ENCODE results near the gene ZDBF2.

Gene ZDBF2

DNA sequence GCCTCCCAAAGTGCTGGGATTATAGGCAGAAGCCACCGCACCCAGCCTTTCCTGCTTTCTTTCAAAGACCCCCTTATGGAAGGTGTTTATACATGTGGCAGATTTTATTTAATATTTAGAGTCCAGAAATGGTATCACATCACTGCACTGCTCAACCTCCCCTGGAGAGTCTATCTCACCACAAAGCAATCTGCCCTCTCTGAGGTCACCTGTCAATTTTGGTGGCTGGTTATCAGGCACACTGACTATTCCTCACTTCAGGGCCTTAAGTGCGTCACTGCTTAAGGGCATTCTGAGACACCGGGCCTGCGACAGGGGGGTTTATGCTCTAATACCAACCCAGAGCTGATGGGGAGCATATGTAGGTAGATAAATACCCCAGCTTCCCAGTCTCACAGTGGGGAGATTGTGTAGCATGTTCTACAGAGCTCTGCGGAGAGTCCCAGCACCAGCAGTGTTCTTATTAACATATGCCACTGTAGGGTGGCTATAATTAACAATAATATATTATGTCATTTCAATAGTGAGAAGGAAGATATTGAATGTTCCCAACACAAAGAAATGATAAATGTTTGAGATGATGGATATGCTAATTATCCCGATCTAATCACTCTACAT, 42.7 kb upstream of the ZDBF2 start:
- POLR2A ChIA-PET: interaction anchor here (1.2 to 1.3 kb wide), 2 partner anchors 15 to 44 kb away, joined by 3 to 4 read pairs; no protein-coding TSS in a partner anchor

DNA sequence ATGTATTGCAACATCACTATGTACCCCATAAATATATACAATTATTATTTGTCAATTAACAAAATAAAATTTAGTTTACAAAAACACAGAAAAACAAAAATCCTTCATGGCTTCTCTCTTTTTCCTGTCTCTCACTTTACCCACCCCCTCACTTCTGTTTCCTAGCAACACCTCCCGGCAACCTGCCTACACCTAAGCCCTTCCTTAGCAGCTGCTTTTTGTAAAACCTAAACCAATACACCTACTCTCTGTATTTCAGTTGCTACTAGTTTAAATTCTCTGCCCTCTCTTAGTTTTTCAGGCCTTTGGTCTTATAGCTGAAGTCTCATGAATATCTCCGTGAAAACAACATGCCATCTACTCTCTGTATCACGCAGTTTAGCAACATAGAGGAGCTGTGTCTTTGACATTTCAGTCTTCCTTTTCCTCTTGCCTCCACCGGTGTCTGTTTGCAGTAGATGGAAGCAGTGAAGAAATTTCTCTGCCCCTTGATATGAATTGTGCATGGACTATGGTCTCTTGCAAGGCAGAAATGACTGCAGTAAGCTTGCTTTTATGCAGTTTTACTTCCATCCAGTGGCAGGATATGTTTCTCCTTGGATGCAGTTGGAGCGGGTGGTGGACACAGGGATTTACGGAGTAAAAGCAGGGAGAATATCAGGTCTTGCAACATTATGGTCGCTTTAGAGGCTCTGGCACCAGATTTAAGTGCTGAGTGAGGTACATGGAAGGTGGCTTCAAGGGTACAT, 42.0 kb upstream of the ZDBF2 start:
- POLR2A ChIA-PET: interaction anchor here (0.6 to 1.3 kb wide), 4 partner anchors 15 to 72 kb away, joined by 3 to 7 read pairs (median 4); partner anchors contain the start of genes EEF1B2, NDUFS1 and ZDBF2

More for the DNA sequence above, 42.7 kb upstream of the ZDBF2 start:
- TF ChIP-seq CTBP1 (IDR thresholded peaks at IDR 0.05; ENCODE audit: borderline replicate concordance): no peak
- DNase-seq (ENCODE audit: extremely low spot score): no peak
- CTCF ChIA-PET: no interaction called here

GRCh38 chr2:206239157-206239556, 35.3 kb upstream of the ZDBF2 start:
- ChIA-PET POLR2A (no interaction called here), CTCF (no interaction called here)
- DNase-seq (ENCODE audit: extremely low spot score): no peak
- TF ChIP-seq LEF1 (IDR thresholded peaks at IDR 0.05; ENCODE audit: borderline replicate concordance): no peak
- TF ChIP-seq SUZ12 (IDR thresholded peaks at IDR 0.05): no peak
- TF ChIP-seq TARDBP (IDR thresholded peaks at IDR 0.05): no peak
- no peak for TF ChIP-seq ELF4 (IDR thresholded peaks at IDR 0.05)
- TF ChIP-seq ARNT (IDR thresholded peaks at IDR 0.05): no peak
- TF ChIP-seq PKNOX1 (IDR thresholded peaks at IDR 0.05): no peak
- no peak for TF ChIP-seq HDGF (IDR thresholded peaks at IDR 0.05; ENCODE audit: borderline replicate concordance)
- no peak for TF ChIP-seq BHLHE40 (IDR thresholded peaks at IDR 0.05; ENCODE audit: borderline replicate concordance)
- TF ChIP-seq FOXK2 (IDR thresholded peaks at IDR 0.05): no peak
- TF ChIP-seq NFRKB (IDR thresholded peaks at IDR 0.05): no peak
- no peak for TF ChIP-seq L3MBTL2 (conservative IDR thresholded peaks at IDR 0.05)
- TF ChIP-seq ZNF384 (IDR thresholded peaks at IDR 0.05): no peak
- TF ChIP-seq SP1 (IDR thresholded peaks at IDR 0.05): no peak
- TF ChIP-seq FOXA1 (IDR thresholded peaks at IDR 0.05): no peak
- no peak for TF ChIP-seq CTBP1 (IDR thresholded peaks at IDR 0.05; ENCODE audit: borderline replicate concordance)
- TF ChIP-seq FOXM1 (IDR thresholded peaks at IDR 0.05; ENCODE audit: borderline replicate concordance): no peak

More for the DNA sequence above, 42.0 kb upstream of the ZDBF2 start:
- no peak for TF ChIP-seq FOXM1 (IDR thresholded peaks at IDR 0.05; ENCODE audit: borderline replicate concordance)
- no peak for TF ChIP-seq TARDBP (IDR thresholded peaks at IDR 0.05)
- TF ChIP-seq L3MBTL2 (conservative IDR thresholded peaks at IDR 0.05): no peak
- no peak for TF ChIP-seq BHLHE40 (IDR thresholded peaks at IDR 0.05; ENCODE audit: borderline replicate concordance)
- no peak for TF ChIP-seq ZNF384 (IDR thresholded peaks at IDR 0.05)
- no peak for TF ChIP-seq CTBP1 (IDR thresholded peaks at IDR 0.05; ENCODE audit: borderline replicate concordance)
- TF ChIP-seq ARNT (IDR thresholded peaks at IDR 0.05): no peak
- TF ChIP-seq FOXK2 (IDR thresholded peaks at IDR 0.05): no peak
- TF ChIP-seq SUZ12 (IDR thresholded peaks at IDR 0.05): no peak
- no peak for TF ChIP-seq HDGF (IDR thresholded peaks at IDR 0.05; ENCODE audit: borderline replicate concordance)
- no peak for TF ChIP-seq LEF1 (IDR thresholded peaks at IDR 0.05; ENCODE audit: borderline replicate concordance)
- CTCF ChIA-PET: no interaction called here
- DNase-seq (ENCODE audit: extremely low spot score): no peak

DNA sequence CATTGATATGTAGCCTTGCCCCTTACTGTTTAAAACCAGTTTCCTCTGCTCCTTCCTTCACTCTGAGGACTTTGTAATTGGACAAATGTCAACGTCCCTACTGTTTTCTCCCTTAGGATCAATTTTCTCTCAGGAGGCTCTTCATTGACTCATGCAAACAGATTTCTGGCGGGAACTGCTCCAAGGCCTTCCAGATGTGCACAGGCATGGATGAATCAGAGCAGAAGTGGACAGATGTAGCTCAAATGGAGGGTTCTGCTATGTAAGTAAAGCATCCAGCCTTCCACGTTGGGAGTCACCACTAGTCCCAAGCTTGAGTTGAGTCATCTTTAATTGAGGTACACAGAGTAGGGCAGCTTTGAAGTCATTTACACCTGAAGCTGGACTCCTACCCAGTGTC, 34.1 kb upstream of the ZDBF2 start:
- no peak for DNase-seq (ENCODE audit: extremely low spot score)
- CTCF ChIA-PET: no interaction called here
- POLR2A ChIA-PET: no interaction called here
- TF ChIP-seq HDGF (IDR thresholded peaks at IDR 0.05; ENCODE audit: borderline replicate concordance) (no peak), L3MBTL2 (conservative IDR thresholded peaks at IDR 0.05) (no peak), SUZ12 (IDR thresholded peaks at IDR 0.05) (no peak), SP1 (IDR thresholded peaks at IDR 0.05) (no peak), CTBP1 (IDR thresholded peaks at IDR 0.05; ENCODE audit: borderline replicate concordance) (no peak), LEF1 (IDR thresholded peaks at IDR 0.05; ENCODE audit: borderline replicate concordance) (no peak), ARNT (IDR thresholded peaks at IDR 0.05) (no peak), FOXK2 (IDR thresholded peaks at IDR 0.05) (no peak), FOXA1 (IDR thresholded peaks at IDR 0.05) (no peak), NFRKB (IDR thresholded peaks at IDR 0.05) (no peak), TARDBP (IDR thresholded peaks at IDR 0.05) (no peak), PKNOX1 (IDR thresholded peaks at IDR 0.05) (no peak), ELF4 (IDR thresholded peaks at IDR 0.05) (no peak)

DNA sequence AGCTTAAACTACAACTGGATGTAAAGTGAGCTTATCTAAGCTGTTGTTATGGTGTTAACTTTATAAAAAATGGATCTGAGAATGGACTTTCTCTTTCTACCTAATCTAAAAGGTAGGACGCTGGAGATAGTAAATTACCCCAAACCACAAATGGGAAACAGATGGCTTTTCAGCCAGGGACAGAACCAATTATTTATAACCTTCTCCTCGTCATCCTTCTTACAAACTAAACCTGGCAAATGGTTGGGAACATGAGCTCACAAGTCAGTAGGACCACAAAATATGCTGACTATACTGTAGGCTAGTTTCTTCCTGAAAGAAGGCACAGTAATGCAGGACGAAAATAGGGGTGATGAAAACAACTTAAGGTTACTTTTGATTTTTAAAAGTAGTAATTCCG, 32.7 kb upstream of the ZDBF2 start:
- CTCF ChIA-PET: no interaction called here
- POLR2A ChIA-PET: interaction anchor here (0.8 kb wide), 1 partner anchor 12 kb away, joined by 4 read pairs; no protein-coding TSS in a partner anchor
- no peak for DNase-seq (ENCODE audit: extremely low spot score)
- TF ChIP-seq LEF1 (IDR thresholded peaks at IDR 0.05; ENCODE audit: borderline replicate concordance): no peak
- no peak for TF ChIP-seq PKNOX1 (IDR thresholded peaks at IDR 0.05)
- no peak for TF ChIP-seq SP1 (IDR thresholded peaks at IDR 0.05)
- no peak for TF ChIP-seq TARDBP (IDR thresholded peaks at IDR 0.05)
- no peak for TF ChIP-seq FOXA1 (IDR thresholded peaks at IDR 0.05)
- TF ChIP-seq FOXM1 (IDR thresholded peaks at IDR 0.05; ENCODE audit: borderline replicate concordance): no peak
- TF ChIP-seq SUZ12 (IDR thresholded peaks at IDR 0.05): no peak
- TF ChIP-seq HDGF (IDR thresholded peaks at IDR 0.05; ENCODE audit: borderline replicate concordance): no peak
- TF ChIP-seq ELF4 (IDR thresholded peaks at IDR 0.05): no peak
- no peak for TF ChIP-seq BHLHE40 (IDR thresholded peaks at IDR 0.05; ENCODE audit: borderline replicate concordance)
- TF ChIP-seq ARNT (IDR thresholded peaks at IDR 0.05): no peak
- TF ChIP-seq ZNF384 (IDR thresholded peaks at IDR 0.05): no peak

- CTCF ChIA-PET: no interaction called here
- no peak for DNase-seq (ENCODE audit: extremely low spot score)
- TF ChIP-seq L3MBTL2 (conservative IDR thresholded peaks at IDR 0.05) (no peak), LEF1 (IDR thresholded peaks at IDR 0.05; ENCODE audit: borderline replicate concordance) (no peak), FOXK2 (IDR thresholded peaks at IDR 0.05) (no peak), FOXA1 (IDR thresholded peaks at IDR 0.05) (no peak), ZNF384 (IDR thresholded peaks at IDR 0.05) (no peak)
- POLR2A ChIA-PET: no interaction called here
These were observed 29.2 kb upstream of the ZDBF2 start for GRCh38 chr2:206245265-206245672.
